Measurements from ENCODE around the gene FAF2.

The FAF2 gene

DNA sequence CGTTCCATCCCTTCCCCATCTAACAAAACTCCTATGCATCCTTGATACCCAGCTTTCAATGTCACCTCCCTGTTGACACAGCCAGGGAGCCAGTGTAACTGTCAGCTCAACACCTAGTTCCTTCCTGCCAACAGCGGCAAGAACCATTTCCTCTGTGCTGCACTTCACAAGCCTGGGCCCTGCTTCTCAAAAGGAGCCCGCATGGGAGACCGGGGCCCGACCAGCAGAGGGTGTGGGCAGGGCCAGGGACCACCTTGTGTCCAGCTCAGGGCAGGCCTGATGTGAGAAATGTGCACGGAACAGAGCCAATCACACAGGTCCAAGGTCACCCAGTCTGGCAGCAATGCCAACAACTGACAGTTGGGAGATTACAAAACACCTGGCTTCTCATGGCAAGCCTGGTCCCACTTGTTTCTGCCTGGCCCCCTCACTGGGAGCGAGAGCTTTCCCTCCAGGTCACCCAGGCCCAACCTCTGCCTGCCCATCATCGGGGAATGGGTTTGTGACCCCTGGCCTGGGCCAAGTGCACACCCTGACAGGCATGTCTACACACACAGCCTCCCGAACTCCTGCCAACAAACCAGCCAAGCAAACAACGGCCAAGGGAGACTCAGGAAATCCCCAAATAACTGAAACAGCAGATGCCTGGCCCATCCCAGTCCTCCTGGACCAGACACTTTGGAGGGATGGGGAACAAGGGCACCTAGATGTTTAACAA, 85.9 kb downstream of the FAF2 start:
- DNase-seq = no peak

- no peak for DNase-seq
These were observed 86.5 kb downstream of the FAF2 start for GRCh38 chr5:176534640-176535039.

DNA sequence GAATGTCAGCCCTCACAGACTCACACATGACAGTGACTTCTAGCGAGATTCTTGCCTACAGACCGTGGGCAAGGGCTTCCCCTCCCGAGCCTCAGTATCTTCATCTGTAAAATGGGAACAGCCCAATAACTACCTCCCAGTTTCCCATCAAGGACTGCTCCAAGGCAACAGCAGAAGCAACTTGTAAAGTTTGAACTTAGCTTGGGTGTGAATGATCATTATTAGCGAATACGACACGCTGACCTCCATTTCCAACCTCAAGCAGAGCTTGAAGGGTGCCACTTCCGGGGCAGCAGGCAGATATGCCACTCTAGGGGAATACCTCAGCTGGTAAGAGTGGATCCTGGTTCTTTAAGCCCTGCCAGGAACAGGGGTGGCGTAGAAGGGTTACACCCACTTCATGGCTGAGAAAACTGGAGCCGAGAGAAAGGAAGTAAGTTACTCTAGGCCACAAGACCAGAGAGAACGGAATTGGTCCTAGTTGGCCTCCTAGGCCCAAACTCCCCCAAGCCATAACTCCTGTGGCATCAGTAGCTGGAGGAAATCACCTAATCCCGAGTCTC, 87.0 kb downstream of the FAF2 start:
- DNase-seq = no peak

GRCh38 chr5:176535664-176536131, 87.5 kb downstream of the FAF2 start:
- no peak for DNase-seq

DNA sequence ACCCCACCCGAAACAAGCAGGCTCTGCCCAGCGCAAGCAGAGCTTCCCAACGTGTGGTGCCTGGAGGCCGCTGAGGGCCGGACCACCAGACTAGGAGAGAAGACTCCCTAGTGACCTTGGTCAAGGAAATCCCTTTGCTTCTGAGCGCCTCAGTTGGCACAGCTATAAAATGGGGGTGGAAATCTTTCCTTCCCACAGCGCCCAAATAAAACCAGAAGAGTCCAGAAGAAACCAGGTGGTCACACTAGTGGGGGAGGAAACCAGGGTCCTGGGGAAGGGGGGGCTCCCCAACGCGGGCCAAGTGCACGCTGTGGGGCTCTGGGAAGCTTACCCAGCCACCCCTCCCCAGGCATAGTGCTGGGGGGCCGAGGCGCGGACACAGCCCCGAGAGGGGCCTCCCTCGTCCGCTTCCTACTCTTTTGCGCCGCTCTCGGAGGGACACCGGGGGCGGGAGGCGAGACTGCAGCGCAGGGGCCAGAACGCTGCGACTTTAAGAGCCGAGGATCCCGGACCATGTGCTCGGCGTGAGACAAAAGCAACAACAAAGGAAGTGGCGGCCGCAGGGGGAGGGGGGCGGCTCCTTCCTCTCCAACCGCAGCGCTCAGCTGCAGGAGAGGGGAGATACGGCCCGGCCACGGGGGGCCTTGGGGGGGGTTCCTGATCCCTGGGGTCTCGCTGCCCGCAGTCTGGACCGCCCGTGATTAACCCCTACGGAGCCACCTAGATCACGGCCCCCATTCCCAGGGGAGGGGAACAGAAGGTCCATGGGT, 88.1 kb downstream of the FAF2 start:
- peak; percentile 52 for DNase-seq

DNA sequence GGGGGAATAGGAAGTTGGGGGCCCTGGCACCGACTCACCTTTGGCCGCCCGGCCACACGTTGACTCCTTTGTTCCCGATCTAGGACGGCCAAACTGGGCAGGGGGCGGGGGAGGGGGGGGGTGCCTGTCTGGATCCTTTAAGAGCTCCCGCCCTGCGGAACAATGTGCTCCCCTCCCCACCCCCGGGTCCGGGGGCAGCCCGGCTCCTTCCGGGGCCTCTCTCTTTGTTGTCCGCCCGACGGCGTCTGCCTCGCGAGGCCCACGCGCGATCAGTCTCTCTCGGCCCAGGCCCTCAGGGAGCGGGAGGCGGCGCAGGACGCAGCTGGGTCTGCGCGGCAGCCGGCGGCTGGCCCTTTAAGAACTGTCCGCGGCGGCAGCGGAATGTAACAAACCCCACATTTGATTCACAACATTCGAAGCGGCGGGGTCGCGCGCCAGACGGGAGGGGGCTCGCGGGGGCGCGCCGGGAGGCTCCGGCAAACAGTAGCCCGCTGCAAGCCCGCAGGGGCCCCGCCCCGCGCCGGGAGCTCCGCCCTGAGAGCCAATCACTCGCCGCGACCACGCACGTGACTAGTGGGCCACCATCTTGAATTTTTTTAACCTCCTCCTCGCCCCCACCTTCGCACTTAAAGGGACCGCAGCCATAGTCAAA, 88.8 kb downstream of the FAF2 start, which contains the start of gene RNF44:
RNF44 (minus strand) TSS at position 501 of the 652 bp plus-strand sequence. CDS start 4,930 bp downstream, outside the sequence.
- peak; percentile 84 for DNase-seq

DNA sequence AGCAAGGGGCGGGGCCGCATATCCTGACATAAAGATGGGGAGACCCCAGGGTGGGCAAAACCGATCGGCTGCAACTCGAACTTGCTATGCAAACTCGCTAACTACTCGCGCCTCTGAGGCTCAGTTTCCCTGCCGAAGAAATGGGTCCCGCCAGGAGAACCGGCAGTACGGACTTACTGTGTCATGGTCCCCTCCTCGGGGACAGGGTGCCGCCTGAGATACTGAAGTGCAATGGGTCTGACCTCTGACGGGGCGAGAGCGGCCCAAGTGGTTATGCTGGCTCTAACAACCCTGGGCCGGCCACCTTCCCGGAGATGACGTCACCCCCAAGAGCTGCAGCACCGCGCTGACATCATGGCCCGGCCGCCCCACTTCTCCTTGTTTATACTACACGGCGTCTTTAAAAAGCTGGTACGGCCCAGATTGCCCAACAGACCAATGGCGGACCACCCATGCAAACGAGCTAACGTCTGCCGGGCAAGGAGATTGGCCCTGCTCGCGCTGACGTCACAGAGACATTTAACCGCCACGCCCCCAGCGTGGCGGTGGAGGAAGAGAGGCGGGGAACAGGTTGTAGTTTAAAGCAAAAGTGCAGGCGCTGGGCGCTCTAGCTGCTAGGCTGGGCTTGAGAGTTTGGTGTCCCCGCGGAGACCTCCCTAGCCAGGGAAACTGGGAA, 89.5 kb downstream of the FAF2 start:
- DNase-seq = peak; percentile 94

GRCh38 chr5:176538230-176538988, 90.2 kb downstream of the FAF2 start:
- DNase-seq = no peak

- DNase-seq = no peak
These were observed 90.8 kb downstream of the FAF2 start for GRCh38 chr5:176538989-176539384.

- DNase-seq = no peak
These were observed 92.3 kb downstream of the FAF2 start for GRCh38 chr5:176540476-176540899.

DNA sequence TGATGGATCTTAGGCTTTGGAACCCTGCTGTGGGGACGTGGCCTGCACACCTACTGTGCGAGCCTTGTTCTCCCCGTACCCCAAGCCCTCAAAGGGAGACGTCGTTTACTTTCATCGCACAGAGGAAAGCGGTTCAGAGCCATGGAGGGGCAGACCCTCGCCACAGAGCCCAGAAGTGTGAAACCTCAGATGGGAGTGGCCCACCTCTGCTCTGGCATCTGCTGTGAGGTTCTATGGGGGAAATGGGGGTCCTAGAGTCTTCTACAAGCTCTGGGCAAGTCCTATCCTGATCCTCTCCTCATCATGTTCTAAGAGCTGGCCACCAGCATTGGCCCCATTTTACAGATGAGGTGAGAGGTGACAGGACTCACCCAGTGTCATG, 92.8 kb downstream of the FAF2 start:
- DNase-seq = no peak

DNA sequence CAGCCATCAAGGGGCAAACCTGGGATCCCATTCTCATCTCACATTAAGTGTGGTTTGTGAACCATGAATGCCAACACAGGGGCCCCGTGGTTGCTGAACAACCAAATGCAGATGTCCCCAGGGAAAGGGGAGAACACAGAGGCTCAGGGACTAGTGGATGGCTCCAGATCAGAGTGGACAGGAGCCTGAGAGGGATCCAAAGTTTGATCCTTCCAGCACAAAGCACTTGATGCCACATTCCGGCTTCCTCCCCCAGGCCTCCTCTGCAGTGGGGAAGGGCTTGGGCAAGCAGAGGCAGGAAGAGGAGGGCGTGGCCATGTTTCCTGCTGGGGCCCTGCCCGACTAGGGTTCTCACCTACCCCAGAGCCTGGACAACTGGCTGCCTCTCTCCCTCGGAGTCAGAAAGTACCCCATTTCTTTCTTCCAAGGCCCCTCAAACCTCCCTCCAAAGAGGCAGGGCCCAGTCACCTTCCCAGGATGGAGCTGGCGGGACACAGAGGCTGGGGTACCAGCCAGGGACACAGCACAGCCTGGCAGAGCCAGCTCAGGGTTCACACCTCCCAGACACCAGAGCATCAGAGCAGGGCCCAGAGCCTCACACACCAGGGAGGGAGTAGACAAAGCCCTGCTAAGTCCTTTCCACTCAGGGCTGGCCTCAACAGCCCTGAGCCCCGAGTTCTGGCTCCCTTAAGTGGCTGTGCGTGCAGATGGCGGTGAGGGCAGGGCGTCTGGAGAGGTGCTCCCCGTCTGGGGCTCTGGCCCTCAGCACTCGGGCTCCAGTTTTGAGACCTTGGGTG, 93.4 kb downstream of the FAF2 start:
- no peak for DNase-seq

DNA sequence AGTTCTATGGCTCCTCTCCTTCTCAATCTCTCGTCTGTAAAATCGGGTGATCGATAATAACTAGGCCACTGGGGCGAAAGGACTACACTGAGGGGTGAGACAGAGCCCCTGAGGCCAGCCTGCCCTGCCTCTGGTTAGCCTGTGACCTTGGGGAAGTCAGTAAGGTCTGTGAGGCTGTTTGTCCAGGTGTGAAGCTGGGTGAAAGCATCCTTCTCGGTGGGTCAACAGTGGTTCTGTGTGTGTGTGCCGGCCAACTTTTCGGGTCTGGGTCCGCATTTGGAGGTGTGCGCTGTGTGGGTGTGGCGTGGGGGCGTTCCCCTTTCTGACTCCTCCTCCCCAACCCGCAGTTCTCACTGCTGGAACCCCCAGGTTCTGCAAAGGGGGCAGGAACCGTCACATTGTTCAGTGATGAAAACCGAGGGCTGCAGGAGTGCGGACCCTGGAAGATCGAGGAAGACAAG, 94.0 kb downstream of the FAF2 start:
- DNase-seq = no peak

DNA sequence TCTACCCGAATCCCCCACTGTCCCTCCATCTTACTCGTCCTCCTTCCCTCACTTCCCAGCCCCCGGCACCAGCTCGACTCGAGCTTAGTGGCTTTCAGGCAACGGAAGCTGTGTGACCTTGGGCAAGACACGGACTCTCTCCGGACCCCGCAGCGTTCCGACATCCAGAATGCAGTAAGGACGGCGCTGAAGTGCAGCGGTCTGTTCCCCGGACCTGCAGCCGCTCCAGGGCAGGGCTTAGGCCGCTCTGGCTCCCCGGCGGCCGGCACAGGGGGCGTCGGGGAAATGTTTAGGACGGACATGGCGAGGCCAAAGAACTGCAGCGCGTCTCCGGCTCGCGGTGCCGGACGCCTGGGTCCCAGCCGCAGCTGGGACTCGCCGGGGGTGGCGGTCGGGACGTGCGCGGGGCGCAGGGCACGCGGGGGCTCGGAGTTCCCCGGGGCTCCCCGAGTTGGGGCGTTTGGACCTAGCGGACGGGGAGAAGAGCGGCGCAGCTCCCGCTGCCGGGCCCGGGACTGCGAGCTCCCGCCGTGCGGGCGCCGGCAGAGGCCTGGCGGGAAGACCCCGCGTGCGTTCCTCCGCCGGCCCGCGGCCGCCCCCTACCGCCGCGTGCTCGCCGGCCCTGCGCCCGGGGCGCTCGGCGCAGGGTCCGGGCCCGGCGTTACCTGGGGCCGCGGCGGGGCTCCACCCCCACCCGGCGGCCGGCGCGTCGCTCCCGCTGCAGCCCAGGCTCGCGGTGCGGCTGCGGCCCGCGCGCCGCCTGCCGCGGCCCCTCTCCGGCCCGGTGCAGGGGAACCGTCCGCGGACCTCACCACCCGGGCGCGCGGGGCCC, 94.6 kb downstream of the FAF2 start:
- no peak for DNase-seq

- DNase-seq = peak; percentile 23
These were observed 95.4 kb downstream of the FAF2 start for GRCh38 chr5:176543428-176544182.

DNA sequence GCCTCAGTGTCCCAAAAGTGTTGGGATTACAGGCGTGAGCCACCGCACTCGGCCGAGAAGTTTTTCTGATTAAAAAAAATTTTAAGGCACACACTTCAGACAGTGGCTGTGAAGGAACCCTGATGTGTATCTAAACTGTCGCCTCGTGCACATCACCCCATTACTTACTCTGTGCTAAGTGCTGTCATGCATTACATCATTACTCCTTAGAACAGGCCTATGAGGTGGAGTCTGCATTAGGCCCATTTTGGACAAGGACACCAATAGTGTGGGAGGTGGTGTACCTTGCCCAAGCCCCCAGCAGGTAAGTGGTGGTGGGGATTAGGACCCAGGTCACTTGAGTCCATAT, 97.2 kb downstream of the FAF2 start:
- DNase-seq = no peak

DNA sequence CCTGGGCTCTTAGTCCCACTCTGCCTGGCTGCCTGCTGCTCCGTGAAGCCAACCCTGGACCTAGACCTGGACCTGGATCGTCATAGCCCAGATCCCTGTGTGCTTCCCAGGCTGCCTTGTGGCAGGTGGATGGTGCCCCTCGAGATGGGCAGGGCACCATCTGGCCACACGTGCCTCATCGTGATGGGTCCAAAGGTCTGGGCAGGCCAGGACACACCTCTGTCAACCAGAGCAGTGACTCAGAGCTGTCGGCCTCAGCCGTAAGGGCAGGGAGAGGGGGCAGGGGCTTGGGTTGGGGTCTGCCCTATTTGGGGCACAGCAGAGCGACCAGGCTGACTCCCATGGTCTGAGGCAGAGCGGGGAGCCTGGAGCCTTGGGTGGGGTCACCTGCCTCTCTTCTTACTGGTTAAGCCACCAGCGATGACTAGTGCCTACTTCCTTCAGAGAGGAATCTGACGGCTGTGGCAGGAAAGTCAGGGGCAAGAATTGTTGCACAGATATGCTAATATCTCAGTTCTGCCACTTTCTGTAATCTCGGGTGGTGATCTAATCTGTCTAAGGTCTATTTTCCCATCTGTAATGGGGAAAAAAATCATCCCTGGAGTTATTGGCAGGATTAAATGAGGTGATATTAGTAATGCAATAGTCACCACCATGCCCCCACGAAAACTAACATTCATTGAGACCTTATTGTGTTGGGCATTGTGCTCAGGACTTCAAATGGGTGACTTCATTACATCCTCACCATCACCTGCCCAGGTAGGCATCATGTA, 97.7 kb downstream of the FAF2 start:
- DNase-seq = no peak

- no peak for DNase-seq
These were observed 99.6 kb downstream of the FAF2 start for GRCh38 chr5:176547802-176548201.
